GM11168 (cell line): Measurements from ENCODE around the gene NTRK1.

Source experiments
- in situ Hi-C: fragments of 300-500 bp; cut with MboI; formaldehyde crosslinking; loops from one replicate; pipeline ENCODE4 v1.12.0; 2022; ENCODE audit warnings: low sequenced_read_pairs; ENCODE audit not compliant: unreplicated experiment

NTRK1 gene

DNA sequence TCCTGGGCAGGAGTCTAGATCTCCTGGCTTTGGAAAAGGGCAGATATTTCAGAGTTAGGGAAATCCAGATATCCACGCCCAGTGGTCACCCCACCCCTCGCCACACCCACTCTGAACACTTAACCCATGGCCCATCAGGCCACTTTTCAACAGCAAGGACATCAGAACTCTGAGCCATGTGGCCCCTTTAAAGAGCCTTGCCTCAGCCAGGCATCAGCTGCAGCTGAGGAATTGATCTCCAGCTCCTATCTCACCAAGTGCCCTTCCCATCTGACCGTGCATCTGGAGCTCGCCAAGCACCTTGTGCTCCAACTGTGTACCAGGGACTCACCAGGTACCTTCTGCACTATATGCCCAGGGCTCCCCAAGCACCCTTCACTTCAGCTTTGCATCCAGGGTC is 23.8 kb upstream of the NTRK1 start:
- in situ Hi-C loops: no loop called here

DNA sequence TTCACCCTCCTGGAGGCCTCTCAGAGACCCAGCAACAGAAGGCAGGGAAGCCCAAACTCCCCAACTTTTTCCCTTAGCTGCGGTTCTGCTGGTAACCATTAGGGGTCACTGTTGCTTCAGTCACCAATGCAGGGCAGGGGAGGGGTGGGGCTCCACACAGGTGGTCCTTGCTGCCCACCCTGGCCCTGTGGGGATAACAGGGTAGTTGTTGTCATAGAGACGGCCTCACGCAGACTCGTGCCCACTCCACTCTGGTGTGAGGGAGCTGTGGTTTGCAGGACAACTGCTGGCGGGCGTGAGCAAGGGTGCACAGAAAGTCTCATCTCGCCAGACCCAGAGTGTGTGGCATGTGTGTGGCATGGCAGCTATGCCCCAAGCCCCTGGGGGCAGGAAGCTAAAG is 21.7 kb upstream of the NTRK1 start:
- in situ Hi-C loops: no loop called here

DNA sequence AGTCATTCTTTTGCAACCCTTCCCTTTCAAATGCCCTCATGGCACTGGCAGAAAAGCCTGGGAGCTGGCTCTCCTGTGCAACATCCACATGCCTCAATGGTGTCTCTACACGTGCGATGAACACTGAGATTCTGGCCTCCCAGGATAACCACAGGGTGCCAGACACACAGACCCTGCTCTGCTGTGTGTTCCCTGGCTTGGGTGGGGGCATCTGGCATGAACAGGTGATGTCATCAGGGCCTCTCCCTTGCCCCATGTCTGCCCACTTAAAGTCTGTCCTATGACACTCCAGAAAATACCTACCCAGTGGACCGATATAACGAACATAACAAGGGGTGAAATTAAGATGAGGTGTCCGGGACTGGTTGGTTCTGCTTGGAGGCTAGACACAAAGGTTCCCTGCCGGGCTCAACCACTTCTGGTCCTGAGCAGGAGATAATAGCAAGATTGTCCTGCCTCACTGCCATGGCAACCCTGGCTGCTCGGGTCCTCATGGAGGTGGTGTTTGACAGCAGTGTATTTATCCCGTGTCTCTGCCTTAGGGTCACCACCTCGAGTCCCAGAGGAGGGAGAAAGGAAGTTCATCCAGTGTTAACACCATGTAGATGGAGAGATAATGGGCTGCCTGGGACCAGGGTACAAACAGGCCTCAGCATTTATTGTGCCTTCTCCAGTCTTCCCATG is 21.1 kb upstream of the NTRK1 start:
- in situ Hi-C loops: no loop called here

DNA sequence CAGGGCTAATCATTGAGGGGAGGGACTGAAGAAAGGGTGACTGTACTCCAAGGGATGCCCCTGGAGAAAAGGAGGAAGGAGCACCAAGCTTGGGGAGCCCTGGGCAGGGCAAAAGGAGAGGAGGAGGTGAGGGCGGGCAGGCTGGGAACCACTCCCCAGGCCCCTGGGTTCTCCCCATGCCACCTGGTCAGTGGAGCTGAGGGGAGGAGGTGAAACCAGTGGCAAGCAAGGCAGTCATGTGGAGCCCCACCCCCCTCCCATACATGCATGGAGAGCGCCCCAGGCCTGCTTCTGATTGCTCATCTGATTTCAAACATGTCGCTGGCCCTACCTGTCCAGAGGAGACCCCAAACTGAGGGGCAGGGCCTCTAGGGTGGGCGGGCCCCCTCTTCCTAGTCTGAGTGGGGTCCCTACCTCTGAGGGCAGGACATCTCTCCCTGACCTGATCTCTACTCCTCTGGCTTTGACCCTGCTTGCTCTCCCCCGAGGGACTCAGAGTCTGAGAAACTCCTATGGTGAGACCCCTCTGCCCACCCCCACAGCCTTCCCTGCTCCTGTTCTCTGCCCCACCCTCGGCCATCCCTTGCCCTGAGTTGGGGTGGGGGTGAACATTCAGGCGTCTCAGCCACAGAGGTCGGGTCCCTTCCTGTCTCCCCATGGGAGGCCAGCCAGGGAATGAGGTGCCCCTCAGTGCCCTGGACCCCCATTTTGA is 20.3 kb upstream of the NTRK1 start:
- in situ Hi-C loops: no loop called here

DNA sequence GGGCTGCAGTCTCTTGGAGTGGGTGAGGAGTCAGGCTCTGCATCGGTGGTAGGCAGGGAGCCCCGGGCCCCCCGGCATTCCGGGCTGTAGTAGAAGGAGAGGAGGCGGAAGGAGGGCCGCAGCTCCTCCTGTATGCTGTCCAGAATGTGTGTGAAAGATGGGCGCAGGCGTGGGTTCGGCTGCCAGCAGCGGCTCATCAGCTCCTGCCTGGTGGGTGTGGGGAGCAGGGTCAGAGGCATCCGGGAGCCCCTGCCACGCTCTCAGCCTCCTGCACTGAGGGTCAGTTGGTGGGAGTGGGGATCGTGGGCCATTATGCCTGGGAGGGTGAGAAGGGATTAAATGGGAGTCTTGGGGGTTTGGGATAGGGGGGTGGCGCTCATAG is 19.8 kb upstream of the NTRK1 start:
- in situ Hi-C loops: no loop called here

DNA sequence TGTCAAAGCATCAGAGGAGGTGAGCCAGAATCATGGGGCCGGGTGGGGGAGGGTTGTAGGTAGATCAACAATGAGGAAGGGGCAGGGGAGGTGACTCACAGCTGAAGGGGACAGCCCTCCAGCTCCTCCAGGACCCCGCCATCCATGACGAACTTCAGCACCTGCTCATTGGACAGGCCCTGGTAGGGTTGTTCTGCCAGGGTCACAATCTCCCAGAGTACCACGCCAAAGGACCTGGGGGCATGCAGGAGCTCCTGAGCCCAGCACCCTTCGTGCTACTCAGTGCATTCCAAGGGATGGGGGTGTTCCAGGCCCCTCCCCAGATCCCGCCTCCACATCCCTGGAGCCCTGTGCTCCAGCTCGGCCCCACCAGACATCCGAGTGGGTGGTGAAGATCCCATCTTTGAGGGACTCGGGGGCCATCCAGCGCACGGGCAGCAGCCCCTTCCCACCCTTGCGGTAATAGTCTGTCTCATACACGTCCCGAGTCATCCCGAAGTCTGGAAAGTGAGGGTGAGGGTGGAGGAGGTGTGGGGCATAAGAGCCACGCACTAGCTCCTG is 19.3 kb upstream of the NTRK1 start:
- in situ Hi-C loops: no loop called here

DNA sequence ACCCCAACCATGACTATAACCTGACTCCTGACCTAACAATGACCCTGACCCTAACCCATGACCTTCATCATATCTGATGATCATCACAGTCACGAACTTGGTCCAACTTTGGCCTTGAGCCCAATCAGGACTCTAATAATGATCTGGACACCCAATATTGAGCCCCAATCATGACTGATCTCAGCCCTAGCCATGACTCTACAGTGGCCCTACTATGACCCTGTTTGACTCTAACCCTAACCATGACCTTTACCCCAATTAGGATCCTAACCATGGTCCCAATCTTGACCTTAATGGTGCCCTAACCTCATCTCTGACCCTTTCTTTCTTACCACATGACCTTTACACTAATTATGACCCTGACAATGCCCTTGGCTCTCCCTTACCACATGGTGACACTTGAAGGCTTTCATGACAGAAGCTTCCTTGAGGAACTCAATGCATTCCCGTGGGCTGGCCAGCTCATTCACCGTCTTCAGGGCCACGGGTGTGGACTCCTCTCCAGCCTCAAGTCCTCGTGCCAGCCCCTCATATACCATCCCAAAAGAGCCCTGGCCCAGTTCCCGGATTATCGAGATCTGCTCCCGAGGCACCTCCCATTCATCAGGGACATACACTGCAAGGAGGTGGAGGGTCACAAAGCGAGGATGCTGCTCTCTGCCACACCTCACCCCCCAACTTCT is 17.9 kb upstream of the NTRK1 start:
- in situ Hi-C loops: no loop called here

DNA sequence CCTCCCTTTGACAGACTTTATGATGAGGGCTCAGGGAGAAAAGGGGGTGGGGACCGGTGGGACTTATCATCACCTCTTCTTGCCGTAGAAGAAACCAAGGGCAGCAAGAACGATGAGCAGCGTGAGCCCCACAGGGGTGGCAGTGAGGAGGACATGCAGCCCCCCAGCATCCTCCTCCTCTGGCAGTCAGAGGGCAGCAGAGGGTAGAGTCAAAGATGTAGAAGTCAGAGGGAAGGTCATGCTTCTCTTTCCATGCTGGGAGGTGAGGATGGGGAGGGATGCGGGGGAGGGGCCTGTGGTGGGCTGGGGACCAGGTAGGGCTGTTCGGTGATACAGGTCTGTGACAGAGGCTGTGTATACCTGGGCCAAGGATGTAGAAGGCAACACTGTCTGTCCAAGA is 16.6 kb upstream of the NTRK1 start:
- in situ Hi-C loops: no loop called here

DNA sequence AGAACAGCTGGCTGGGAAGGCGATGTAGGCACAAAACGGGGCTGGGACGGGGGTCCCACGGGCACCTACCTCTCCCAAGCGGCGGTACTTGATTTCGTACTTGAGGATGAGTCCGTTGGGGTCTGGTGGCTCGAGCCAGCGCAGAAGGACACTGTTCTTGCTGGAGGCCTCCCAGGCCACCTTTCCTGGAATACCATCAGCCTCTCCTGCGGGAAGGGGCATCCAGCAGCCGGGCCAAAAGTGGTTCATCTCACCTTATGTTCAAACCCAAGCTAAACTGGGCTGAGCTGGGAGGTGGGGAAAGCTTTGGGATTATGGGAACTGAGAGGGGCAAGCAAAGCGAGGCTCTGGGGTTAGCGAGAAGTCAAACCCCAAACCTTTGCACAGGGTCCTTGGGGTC is 16.0 kb upstream of the NTRK1 start:
- in situ Hi-C loops: no loop called here

DNA sequence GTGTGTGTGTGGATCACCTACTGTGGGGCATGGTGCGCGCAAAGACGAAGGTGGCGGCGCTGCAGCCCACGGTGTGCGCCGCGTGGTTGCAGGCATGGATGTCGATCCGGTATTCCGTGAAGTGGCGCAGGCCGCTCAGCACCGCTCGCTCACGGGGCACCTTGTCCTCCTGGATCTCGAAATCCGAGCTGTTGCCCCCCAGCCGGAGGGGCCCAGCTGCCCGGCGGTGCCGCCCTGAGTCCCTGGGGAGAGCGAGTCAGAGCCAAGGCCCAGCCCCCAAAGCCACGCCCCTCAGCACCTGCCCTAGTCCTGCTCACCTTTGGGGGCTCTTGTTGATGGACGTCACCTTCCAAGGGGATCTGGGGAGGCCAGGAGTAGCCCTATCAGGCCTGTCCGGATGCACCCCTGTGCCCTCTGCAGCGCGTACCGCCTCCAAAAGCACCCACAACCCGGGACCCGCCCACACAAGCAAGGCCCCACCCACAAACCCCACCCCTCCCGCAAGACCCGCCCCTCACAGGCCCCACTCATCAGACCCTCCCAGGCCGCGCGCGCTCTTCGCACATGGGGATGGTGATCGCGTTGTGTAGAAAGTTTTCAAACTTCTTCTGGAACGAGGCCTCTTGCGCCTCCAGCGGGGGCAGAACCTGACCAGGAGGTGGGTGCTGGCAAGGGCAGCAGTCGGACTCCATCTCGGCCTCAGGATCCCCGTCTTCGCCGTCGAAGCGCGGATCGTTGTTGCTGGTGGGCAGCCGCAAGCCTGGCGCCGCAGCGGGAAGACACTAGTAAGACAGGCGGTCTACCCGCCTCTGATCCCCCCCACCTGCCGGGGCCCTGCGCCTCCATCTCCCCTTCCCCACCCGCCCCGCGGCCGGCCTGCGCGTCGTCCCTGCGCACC is 15.4 kb upstream of the NTRK1 start:
- in situ Hi-C loops: no loop called here

DNA sequence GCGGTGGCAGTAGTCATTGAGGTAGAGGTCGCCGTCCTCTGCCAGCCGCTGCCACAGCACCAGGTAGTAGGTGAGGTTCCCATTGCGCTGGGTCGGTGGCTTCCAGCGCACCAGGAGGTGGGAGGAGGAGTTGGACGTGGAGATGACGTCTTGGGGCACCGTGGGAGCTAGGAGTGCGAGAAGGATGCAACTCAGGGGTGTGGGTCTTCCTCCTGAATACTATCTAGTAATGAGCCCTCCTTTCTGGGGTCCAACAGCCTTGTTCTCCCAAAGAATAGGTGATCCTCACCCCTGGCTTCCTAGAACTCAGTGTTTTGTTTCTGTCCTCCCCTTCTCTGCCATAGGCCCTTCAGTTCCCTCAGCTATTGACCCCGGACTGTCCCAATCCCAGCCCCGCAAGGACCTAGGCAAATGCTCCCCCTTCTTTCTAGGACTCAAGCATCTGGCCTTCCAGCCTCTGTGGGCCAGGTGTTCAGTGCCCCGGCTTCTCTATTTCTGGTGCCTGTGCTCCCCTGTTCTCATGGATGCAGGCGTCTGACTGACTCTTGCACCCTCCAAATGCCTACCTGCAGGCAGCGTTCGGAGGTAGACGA is 14.6 kb upstream of the NTRK1 start:
- in situ Hi-C loops: no loop called here

DNA sequence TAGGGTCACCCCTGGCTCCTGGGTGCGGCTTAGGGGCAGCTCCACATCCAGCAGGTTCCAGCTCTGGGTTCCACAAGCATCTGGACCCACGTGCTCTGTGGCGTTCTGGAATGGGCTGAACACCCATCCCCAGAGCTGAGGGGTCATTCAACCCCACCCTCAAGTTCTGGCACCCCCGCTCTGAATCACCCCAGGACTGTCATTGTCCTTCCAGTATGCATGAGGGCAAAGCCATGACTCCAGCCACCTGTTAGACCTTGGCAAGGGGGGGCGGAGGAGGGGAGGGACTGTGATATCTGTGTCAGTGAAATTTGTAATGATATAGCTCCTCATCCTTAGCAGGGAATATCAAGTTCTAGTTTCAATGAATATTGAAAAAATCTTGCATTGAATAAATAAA is 14.0 kb upstream of the NTRK1 start:
- in situ Hi-C loops: no loop called here

DNA sequence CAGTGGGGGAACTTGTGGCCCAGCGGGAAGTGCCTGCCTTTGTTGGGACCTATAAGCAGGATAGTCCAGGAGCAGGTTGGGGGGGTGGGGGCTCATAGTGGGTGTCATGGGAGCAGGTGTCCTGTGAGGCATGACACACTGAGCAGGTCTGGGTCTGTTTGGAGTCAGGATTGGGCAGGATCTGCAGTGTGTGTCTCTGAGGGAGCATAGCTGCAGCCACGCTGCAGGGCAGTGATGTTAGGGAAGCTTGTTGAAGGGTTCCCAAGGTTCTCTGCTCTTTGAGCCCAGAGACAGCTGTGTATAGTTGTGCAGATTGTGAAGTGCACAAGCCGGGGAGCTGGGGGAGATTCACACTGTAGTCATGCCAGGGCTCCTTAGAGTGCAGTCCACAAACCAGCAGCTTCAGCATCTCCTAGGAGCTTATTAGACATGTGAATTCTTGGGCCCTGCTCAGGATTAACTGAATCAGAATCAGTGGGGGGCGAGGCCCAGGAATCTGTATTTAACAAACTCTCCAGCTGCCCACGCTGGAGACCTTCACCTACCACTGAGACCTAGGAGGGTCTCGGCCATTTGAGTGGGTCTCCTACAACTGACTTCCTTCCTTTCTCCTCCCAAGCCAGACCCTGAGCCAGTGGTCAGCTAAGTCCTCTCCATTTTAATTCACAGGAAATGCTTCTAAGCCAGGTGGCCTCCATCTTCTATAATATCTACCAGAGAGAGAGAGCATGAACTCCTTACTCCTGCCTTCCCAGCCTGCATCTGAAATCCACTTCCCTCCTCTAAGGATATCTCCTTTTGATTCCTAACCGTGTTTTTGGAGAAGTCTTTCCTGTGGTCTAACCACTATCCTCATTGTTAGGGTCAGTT is 12.8 kb upstream of the NTRK1 start:
- in situ Hi-C loops: no loop called here

DNA sequence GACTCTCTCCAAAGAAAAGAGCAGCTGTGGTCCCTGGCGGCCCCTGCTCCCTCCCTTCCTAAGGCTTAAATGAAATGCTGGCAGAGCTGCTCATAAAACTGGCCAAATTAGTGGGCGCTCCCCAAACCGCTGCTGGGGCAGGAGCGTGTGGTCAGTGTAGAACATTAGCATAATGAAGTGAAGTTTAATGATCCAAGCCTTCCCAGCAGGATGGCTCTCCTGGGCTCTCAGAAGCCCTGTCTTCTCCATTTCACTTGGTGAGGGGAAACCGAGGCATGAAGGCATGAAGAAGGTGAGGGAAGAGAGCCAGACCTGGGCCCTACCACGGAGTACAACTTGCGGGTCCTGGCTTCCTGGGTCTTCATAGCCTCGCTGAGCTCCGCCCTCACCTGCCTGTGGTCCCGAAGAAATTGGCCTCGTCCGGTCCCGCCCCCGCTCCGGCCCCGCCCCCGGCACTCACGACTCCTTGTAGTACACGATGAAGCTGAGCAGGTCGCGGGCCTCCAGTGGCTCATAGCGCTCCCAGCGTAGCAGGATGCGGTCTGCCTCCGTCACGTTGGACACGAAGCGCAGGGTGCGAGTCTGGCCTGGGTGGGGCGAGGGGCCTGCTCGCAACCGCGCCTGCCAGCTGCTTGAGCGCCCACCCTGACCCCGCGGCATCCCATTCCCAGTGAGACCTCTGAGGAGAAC is 12.1 kb upstream of the NTRK1 start:
- in situ Hi-C loops: no loop called here

DNA sequence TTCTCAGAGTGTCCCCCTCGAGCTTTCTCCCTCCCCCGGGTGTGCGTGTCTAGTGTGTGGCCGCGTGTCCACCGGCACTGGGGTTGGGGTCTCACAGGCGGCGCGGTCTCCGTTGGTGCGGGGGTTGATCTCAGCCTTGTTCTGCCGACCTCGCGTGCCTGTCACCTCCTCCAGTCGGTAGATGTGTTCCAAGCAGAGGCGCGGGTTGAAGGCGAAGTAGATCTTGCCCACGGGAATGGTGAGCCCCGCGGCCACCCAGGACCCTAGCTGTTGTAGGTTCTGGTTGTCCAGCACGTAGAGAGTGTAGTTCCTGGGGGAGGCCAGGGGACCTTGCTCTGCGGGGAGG is 11.5 kb upstream of the NTRK1 start:
- in situ Hi-C loops: no loop called here

DNA sequence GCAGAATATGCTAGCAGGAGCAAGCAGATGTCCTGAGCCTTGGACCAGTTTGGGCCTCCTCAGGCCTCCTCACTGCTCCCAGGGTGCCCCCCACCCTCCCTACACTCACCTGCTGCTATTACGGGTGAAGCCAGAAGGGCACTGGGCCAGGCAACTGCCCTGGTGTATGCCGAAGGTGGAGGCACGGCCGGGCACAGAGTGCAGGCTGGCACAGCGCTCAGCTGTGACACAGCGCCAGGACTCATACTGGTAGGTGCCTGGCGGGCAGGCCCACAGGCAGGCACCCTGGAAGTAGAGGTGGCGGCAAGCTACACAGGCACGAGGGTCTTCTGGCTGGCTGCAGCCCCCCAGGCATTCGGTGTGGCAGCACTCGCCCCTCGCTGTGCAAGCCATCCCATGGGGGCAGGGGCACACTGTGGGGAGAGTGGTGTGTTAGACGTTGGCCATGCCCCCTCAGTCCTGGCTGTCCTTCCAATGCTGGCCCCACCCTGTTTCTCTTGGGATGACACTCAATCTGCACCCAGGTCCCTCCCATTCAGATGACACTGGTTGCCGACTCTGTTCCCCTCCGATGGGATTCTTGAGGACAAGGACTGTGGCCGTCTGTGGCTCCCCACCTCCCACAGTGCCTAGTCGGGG is 8.8 kb upstream of the NTRK1 start:
- in situ Hi-C loops: no loop called here

DNA sequence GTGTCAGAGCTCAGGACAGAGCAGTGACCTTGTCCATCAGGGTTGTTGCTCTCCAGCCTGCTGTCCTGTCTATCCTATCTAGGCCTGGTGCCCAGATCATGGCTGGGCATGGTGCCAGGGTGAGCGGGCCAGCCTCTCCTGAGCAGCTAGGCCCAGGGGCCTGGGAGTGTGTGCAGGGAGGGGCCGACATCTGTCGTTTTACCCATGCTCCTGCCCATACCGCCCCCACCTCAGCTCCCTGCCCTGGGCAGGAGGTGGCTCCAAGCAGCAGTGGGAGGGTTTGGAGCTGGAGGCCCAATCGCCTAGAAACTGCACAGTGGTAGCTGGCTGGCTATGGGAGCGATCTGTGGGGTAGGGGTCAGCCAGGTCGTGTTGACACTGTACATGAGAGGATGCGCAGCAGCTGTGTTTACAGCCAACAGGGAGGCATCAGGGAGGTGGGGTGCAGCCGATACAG is 8.2 kb upstream of the NTRK1 start:
- in situ Hi-C loops: no loop called here

DNA sequence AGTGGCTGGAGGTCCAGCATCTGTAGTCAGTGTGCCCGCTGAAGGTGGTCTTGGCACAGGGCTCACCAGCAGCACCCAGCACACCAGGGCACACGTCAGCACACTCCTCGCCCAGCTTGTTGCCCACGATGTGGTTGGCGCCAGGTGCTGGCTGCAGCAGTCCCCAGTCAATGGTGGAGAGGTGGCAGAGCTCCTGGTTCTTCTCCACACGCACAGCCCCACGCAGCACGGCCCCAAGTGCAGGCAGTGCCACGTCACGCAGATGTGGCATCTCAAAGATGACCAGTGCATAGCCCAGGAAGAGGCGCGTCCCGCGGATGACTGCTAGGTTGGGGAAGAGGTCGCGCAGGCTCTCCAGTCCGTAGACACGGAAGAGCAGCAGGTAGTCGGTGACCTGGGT is 6.9 kb upstream of the NTRK1 start:
- in situ Hi-C loops: no loop called here
